Measurements from ENCODE around the gene MCUR1.
"Not testable (repeated sequence)": the region's sequence is repeated elsewhere in the genome, so short reads cannot be mapped to it uniquely, and the experiment has no call there.

The MCUR1 gene, protein sequence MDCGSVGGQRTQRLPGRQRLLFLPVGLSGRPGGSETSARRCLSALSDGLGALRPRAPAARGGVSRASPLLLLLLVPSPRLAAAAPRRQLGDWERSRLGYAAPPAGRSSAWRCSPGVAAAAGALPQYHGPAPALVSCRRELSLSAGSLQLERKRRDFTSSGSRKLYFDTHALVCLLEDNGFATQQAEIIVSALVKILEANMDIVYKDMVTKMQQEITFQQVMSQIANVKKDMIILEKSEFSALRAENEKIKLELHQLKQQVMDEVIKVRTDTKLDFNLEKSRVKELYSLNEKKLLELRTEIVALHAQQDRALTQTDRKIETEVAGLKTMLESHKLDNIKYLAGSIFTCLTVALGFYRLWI

DNA sequence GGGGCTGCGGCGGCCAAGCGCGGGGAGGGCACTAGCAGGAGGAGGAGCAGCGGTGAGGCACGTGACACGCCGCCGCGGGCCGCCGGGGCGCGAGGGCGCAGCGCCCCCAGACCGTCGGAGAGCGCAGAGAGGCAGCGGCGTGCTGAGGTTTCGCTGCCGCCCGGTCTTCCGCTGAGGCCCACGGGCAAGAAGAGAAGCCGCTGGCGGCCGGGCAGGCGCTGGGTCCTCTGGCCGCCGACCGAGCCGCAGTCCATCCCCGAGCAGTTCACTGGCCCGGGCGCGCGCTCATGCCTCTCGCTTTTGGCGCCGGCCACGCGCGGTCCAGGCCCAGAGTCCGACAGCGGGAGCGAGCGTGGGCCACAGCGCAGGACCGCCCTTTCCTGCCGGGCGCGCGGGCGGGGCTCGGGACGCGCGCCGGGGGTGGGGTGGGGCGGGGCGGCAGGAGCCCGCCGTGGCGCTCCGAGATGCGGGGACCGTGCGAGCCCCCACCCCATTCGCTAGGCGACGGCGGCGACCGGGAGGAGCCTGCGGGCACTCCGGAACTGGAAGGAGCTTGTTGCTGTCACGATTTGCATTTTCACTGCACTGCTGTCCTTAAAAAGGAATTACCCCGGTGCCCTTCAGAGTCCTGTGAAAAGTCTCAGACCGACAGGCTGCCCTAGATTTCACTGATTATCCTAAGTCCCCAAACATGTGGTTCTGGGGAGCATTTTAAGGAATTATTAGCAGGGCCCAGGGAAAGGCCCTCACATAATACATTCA lies at the start of gene MCUR1:
MCUR1 (minus strand) TSS at position 382 of the 762 bp plus-strand sequence; CDS start at position 254, 128 bp downstream.
- DNase-seq (ENCODE audit: low read depth): peak; percentile 64

DNA sequence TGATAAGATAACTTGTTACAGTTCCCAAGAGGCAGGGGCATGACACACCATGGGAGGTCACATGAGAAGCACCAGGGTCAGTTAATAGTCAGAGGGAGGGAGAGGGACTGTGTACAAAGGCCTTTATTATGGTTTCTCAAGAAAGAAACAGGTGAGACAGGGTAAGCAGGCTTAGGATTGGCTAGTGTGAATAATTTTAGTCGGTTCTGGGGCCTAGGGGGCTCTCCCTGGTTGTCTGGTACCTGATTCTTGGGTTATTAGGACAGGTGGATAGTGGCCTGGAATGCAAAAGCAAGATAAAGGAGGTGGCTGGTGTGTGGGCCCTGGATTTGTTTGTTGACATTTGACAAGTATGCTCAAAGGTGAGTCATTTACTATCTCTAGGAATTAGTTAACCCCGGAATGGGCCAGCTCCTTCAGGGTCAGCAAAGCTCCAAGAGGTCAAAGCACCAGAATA lies 49.4 kb upstream of the MCUR1 start:
- no peak for DNase-seq (ENCODE audit: low read depth)

DNA sequence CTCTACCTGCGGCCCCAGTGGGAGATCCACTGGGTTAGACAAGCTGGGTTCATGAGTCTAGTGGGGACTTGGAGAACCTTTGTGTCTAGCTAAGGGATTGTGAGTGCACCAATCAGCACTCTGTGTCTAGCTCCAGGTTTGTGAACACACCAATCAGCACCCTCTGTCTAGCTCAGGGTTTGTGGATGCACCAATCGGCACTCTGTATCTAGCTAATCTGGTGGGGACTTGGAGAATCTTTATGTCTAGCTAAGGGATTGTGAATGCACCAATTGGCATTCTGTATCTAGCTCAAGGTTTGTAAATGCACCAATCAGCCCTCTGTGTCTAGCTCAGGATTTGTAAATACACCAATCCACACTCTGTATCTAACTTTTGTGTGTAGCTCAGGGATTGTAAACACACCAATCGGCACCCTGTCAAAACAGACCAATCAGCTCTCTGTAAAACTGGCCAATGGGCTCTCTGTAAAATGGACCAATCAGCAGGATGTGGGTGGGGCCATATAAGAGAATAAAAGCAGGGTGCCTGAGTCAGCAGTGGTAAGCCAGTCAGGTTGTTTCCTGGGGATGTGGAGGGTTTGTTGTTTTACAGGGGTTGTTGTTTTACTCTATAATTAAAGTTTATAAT lies 46.3 kb upstream of the MCUR1 start:
- not testable (repeated sequence) for DNase-seq (ENCODE audit: low read depth)

DNA sequence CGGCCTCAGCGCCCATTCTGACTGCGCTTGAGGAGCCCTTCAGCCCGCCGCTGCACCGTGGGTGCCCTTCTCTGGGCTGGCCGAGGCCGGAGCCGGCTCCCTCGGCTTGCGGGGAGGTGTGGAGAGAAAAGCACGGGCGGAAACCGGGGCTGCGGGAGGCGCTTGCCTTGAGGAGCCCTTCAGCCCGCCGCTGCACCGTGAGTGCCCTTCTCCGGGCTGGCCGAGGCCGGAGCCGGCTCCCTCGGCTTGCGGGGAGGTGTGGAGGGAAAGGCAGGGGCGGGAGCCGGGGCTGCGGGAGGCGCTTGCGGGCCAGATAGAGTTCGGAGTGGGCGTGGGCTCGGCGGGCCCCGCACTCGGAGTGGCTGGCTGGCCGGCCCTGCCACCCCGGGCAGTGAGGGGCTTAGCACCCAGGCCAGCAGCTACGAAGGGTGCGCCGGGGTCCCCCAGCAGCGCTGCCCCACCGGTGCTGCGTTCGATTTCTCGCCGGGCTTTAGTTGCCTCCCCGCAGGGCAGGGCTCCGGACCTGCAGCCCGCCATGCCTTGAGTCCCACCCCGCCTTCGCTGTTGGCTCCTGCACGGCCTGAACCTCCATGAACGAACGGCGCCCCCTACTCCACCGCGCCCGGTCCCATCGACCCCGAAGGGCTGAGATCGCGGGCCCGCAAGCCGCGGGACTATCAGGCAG lies 45.7 kb upstream of the MCUR1 start:
- DNase-seq (ENCODE audit: low read depth): no peak

DNA sequence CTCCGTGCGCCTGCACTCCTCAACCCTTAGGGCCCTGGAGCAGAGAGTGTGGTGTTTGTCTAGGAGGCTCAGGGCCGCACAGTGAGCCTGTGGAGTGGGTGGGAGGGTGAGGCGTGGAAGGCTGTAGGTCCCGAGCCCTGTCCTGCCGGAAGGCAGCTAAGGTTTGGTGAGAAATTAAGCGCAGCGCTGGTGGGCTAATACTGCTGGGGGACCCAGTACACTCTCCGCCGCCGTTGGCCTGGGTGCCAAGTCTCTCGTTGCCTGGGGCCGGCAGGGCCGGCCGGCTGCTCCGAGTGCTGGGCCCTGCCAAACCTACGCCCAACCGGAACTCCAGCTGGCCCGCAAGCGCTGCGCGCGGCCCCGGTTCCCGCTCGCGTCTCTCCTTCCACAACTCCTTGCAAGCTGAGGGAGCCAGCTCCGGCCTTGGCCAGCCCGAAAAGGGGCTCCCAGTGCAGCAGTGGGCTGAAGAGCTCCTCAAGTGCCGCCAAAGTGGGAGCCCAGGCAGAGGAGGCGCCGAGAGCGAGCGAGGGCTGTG lies 40.4 kb upstream of the MCUR1 start:
- DNase-seq (ENCODE audit: low read depth): no peak

DNA sequence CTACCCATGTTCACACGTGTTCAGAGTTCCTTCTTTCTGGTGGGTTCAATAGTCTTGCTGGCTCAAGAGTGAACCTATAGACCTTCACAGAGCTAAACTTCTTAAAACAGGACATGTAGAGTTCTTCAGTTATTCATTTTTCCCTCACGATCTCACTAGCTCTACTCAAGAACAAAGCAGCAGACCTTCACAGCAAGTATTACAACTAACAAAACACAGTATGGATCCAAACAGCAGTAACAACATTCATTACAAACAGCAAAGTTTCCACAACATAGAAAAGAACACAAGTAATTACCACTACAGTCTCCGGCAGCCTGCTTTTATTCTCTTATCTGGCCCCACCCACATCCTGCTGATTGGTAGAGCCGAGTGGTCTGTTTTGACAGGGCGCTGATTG lies 39.5 kb upstream of the MCUR1 start:
- DNase-seq (ENCODE audit: low read depth): no peak

DNA sequence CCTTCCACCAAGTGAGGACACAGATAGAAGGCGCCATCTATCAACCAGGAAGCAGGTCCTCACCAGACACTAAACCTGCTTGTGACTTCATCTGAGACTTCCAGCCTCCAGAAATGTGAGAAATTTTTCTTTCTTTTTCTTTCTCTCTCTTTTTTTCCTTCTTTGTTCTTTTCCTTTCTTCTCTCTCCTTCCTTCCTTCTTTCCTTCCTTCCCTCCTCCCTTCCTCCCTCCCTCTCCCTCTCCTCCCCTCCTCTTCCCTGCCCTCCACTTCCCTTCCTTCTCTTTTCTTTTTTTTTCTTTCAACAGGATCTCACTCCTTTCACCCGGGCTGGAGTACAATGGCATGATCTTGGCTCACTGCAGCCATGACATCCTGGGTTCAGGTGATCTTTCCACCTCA lies 37.4 kb upstream of the MCUR1 start:
- no peak for DNase-seq (ENCODE audit: low read depth)

DNA sequence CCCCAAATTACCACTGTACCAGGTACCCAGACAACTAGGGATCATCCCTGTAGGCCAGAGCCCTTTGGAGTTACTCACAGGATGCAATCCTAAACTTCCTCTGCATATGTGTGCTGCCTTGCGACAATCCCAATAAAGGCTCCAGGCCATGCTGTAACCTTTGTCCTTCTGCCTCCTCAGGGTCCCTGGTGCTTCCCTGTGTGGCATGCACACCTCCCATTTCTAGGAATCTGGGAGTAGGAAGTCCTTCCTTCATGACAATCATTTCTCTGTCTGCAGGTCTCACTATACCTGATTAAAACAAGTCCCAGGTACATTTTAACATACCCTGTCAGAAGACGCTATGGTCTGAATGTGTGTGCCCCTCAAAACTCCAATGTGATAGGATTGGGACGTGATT lies 37.0 kb upstream of the MCUR1 start:
- DNase-seq (ENCODE audit: low read depth): no peak

DNA sequence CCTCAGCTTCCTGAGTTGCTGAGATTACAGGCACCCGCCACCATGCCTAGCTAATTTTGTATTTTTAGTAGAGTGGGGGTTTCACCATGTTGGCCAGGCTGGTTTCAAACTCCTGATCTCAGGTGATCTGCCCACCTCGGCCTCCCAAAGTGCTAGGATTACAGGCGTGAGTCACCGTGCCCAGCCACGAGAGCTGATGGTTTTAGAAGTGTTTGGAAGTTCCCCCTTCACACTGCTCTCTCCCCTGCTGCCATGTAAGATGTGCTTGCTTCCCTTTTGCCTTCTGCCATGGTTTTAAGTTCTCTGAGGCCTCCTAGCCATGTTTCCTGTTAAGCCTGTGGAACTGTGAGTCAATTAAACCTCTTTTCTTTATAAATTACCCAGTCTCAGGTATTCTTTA lies 36.3 kb upstream of the MCUR1 start:
- not testable (repeated sequence) for DNase-seq (ENCODE audit: low read depth)

DNA sequence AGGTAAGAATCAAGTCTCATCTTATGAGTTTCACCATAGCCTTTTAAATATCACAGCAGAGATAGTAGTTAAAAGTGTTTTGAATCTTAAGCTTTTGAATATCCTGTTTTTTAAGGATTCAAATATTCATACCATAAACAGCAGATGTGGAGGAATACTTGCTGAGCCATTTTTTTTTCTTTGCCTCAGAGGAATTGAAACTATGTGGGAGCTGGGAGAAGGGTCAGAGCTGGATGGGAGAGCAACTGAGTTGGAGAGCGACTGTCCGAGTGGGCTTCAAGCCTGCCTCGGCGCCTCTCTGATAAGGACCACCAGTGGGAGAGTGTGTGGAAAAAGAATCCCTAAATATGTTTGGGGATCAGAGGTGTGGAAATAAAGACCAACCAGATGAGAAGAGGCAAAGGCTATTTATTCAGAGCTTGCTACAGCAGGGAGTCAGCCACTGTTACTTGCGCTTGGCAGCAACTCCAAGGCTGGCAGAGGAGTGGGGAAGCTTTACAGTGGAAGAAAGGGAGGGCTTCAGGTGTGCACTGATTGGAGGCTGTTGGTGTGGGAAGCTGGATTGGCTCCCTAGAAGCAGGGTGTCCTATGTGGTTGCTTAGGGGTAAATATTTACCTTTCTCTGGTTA lies 34.3 kb upstream of the MCUR1 start:
- DNase-seq (ENCODE audit: low read depth): no peak

DNA sequence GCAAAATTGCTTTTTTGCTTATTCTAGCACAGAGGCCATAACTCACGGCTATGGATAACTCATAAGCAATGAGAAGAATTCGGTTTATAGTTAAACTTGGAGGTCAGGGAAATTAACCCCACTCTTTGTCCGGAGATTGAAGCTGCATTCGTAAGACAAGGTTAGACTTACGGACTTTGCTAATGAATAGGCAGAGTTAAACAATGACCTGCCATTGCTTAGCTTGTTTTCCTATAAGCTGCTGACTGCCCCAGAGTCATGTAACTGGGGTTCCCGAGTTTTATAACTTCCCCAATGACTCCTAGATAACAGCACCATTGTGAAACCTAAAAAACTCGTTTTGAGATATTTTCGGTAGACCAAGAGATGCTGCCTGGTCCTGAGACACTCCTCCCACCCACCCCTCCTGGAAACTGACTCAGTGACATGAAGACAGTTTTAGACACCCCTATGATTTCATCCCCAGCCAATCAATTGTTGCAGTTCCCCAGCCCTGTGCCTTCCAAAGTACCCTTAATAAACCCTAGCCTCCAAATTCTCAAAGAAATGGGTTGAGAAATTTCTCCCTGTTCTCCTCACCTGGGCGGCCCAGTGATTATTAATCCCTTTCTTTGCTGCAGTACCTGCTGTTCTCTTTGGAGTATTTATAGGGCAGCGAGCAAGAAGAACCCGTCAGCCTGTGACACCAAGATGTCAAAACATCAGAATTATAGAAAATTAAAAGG lies 33.1 kb upstream of the MCUR1 start:
- DNase-seq (ENCODE audit: low read depth): no peak

DNA sequence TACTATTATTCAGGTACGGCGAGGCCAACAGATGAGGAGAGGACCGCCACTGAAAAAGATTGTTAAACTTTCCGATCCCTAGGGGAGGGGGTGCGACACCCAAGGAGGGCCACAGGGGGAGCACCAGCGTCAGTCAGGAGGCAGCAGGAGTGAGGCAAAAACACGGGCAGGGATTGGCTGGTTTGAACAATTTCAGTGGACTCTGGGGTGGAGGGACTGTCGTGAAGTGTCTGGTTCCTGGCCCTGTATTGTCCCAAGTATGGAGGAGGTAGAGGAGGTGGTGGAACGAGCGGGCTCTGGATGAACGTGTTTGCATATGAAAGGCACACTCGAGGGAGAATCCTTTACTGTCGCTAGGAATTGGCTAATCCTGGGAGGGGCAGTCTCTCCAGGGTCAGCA lies 32.5 kb upstream of the MCUR1 start:
- no peak for DNase-seq (ENCODE audit: low read depth)

DNA sequence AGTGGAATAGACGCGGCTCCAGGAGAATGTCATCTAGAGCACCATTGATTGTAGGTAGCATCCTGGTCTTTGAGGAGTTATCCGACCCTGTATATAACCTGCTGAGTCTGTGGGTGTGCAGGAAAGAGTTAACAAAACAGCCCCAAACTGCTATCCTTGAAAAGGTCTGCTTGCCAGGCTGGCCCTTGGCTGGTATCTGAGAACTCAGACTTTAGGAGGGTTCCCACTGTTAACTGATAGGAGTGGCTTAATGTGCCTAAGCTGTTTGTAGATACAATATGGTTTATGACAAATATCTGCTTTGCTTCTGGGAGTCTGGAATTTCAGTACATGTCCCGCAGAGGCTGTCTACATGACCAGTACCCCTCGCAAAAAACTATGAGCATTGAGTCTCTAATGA lies 27.6 kb upstream of the MCUR1 start:
- DNase-seq (ENCODE audit: low read depth): no peak

DNA sequence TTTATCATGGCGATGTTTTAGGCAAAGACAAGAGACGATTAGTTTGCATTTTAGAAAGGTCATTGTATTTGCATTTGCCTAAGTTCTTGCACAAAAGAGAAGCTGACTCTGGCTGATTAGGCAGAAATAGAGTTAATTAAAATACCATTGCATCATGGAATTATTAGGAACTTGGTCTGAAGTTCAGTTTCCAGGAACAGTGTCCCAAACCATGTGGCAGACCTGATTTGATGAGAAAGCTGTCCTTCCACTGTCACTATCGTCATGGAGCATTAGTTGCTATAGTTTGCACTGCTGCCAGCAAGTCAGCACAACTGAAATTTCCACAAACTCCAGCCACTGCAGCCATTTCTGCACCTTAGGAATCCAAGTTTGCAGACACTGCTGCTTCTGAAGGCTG lies 24.3 kb upstream of the MCUR1 start:
- no peak for DNase-seq (ENCODE audit: low read depth)

DNA sequence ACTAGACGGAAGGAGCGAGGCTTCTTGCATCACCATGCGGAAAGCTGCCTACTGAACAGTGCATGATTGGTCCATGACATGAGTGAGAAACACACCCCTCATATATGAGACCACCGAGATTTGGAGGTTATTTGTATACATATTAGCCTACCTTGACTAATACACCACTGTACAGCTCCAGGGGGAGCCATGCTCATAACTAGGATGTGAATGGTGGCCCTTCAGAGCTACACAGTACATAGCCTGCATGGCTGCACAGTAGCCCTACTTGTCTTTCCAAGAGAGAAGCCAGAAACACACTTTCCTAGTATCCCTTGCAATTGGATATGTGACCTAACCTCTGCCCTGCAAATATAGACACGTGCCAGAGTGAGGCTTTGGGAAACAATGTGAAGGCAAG lies 21.8 kb upstream of the MCUR1 start:
- no peak for DNase-seq (ENCODE audit: low read depth)

DNA sequence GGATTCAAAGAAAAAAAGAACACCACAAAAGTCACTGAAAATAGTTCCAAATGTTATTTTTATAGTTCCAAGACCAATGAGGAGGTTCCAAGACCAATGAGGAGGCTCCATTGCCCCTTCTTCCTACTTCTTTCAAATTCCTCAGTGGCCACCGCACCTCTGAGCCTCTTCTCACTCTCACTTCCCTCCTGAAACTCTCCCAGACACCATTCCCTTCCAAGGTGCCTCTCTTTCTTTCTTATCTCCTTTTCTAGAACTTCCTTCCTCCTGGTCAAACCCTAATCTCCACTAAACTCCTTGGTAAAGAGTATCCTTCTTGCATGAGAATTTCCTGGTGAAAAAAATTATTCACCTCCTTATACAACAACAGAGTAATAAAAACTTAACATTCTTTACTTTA lies 20.4 kb upstream of the MCUR1 start:
- no peak for DNase-seq (ENCODE audit: low read depth)

DNA sequence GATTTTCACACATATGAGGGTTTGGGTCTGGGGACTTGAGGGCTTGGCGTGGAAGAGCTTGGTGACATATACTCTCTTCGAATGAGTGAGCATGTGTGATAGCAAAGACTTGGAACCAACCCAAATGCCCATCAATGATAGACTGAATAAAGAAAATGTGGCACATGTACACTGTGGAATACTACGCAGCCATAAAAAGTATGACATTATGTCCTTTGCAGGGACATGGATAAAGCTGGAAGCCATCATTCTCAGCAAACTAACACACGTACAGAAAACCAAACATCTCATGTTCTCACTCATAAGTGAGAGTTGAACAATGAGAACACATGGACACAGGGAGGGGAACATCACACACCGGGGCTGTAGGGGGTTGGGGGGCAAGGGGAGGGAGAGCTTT lies 19.7 kb upstream of the MCUR1 start:
- DNase-seq (ENCODE audit: low read depth): not testable (repeated sequence)

DNA sequence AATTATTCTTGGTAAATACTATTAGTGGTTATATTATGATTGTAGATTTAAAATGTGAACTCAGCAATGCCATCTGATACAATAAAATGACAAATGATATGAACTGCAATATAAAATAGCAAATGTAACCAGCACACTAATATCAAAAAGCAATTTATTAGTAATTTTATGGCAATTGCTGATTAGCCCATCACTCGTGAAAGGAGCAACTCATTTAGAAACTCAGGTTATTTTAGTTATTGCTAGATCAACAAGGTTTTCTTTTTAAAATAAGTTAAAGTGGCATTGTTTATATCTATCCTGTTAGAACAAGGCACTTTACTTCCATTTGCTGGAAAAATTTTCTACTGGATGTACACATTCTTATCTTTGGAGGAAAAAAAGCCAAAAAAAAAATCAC lies 18.4 kb upstream of the MCUR1 start:
- DNase-seq (ENCODE audit: low read depth): no peak

DNA sequence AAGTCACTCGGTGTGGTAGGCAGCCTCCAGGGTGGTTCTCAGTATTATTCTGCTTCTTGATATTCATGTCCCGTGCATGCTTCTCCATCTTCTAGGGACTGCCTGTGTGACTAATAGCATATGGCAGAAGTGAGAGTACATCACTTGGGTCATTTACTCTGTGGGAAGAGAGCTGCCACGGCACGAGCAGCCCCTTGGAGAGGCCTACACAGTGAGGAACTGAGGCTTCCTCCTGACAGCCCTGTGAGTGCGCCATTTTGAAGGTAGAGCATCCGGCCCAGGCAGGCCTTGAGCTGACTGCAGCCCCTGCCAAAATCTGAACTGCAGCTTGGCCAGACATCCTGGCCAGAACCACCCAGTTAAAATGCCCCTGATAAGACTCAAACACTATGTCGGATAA lies 17.3 kb upstream of the MCUR1 start:
- no peak for DNase-seq (ENCODE audit: low read depth)

DNA sequence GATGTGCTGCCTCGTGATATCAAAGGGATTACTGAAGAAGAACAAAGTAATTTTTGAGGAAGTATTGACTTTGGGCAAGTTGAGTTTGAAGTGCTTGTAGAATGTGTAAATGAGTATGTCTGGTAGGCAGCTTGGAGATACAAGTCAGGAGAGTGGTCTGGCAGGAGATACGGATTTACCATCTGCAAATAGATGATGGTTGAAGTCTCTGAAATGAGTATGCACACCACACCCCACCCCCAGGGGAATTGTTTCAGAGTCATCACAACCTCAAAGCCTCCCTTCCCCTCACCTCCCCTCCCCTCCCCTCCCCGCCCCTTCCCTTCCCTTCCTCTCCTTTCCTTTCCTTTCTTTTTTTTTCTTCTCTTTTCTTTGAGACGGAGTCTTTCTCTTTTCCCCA lies 16.4 kb upstream of the MCUR1 start:
- no peak for DNase-seq (ENCODE audit: low read depth)

DNA sequence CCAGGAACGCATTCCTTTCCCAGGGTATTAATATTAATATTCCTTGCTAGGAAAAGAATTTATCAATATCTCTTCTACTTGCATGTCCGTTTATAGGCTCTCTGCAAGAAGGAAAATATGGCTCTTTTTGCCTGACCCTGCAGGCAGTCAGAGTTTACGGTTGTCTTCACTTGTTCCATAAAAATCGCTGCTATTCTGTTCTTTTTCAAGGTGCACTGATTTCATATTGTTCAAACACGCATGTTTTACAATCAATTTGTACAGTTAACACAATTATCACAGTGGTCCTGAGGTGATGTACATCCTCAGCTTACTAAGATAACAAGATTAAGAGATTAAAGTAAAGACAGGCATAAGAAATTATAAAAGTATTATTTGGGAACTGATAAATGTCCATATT lies 15.1 kb upstream of the MCUR1 start:
- DNase-seq (ENCODE audit: low read depth): not testable (repeated sequence)

Data from activated T-cell treated with anti-CD3 and anti-CD28 coated beads for 1 hour (primary cell).